ENCODE results near the gene RTKN. TPM values are rescaled to one million over a fixed set of nuclear protein-coding genes. Genes with fewer than 3 reads are reported as not detected.
A peak's percentile ranks its signal among the peaks of the same experiment; 100 is the strongest.

RTKN gene
- total and polyA plus RNA-seq, 10 of the 15 experiments (the other 5 are each of a cell fraction or from before 2014, with no cell fraction given), result 0.50 to 12.3 (median 5.4) TPM

DNA sequence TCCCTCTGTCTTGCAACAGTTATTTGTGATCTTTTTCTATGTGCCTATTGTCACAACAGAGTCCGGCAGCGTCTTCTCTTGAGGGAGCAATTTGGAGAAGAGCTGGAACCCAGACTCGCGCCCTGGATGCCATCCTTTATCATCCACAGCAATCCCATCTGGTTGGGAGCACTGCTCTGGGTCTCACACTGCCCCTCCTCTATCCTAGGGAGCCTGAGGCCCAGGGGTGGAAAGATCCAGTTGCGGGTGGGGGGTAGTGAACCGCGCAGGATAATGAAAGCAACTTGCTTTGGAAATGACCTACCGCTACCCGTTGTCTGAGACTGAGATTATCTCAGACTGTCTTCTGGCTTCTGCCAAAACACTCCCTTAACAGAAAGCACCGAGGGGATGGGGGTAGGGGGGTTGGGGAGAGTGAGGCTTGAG, 17.2 kb upstream of the RTKN start:
- no TSS peak for BruUV-seq (replicated peaks)
- ATAC-seq, result no peak
- FAIRE-seq, result no peak
- SMC1A ChIA-PET (ENCODE audit: uncharacterized antibody, unreplicated experiment), result interaction anchor here (1.2 to 5.5 kb wide), 11 partner anchors 9 to 129 kb away, joined by 3 to 24 read pairs (median 7); partner anchors contain the start of genes C2orf81, CCDC142, TTC31 and WDR54
- Histone ChIP-seq H4K20me1 (ENCODE audit: control insufficient read depth, insufficient read depth) (no peaks in the 10 kb centered on the region), H3K27ac (ENCODE audit: control insufficient read depth, insufficient read depth) (peak overlapping the region; percentile 80), H3K9me3 (replicated peaks; ENCODE audit: control insufficient read depth, insufficient read depth, low read length) (no peaks in the 10 kb centered on the region), H3K36me3 (ENCODE audit: control insufficient read depth in 2 of 2, insufficient read depth in 2 of 2, low read length in 1 of 2) (peaks cover 2 to 4% of the 10 kb centered on the region in 2 experiments; a peak in 3 of 4 replicates), H3K79me2 (ENCODE audit: control insufficient read depth, insufficient read depth, low read length) (peaks cover 22% of the 10 kb centered on the region), H3K9ac (ENCODE audit: control insufficient read depth, insufficient read depth, low read length) (peak overlapping the region; percentile 93), H3K4me1 (ENCODE audit: control insufficient read depth, insufficient read depth, low read length) (peaks cover 19% of the 10 kb centered on the region), H2AFZ (ENCODE audit: control insufficient read depth, low read depth, low read length) (no peak overlapping the region), H3K4me2 (ENCODE audit: control insufficient read depth, insufficient read depth) (peak overlapping the region; percentile 87), H3K27me3 (replicated peaks in 1 of 2; ENCODE audit: control insufficient read depth in 2 of 2, insufficient read depth in 2 of 2, low read length in 1 of 2) (no peaks in the 10 kb centered on the region), H3K4me3 (peak overlapping the region; percentile 99)
- POLR2A ChIA-PET, result interaction anchor here (0.7 to 5.8 kb wide), 12 partner anchors 8 to 129 kb away, joined by 3 to 44 read pairs (median 5); partner anchors contain the start of genes C2orf81, CCDC142, MRPL53 and PCGF1
- CTCF ChIA-PET, result interaction anchor here (1.2 to 6.7 kb wide), 6 partner anchors 16 to 128 kb away, joined by 5 to 54 read pairs (median 10); partner anchors contain the start of genes AUP1, CCDC142, HTRA2 and TTC31
- RAD21 ChIA-PET (ENCODE audit: unreplicated experiment), result interaction anchor here (0.8 to 3.5 kb wide), 17 partner anchors 13 to 429 kb away, joined by 3 to 21 read pairs (median 5); partner anchors contain the start of genes AUP1, C2orf81, CCDC142 and HTRA2
- WGBS (ENCODE audit: insufficient coverage, insufficient replicate concordance, low lambda C conversion rate, missing lambda C conversion rate), result under 1% methylated on average over 10 of the region's 10 CpGs
- intact Hi-C loops (cut with micrococcal nuclease; ENCODE audit: unreplicated experiment), result loop anchor here (1.0 kb wide), 2 partner anchors 23 to 70 kb away; partner anchors contain the start of genes AUP1, CCDC142 and HTRA2
- DNase-seq (ENCODE audit: low read depth, low spot score), result no peak
- in situ Hi-C loops (cut with MboI), result no loop called here
- no peak for TF ChIP-seq BRCA1 (IDR thresholded peaks at IDR 0.05; ENCODE audit: low read depth, low read length)
- TF ChIP-seq NBN (IDR thresholded peaks at IDR 0.05), result no peak
- no peak for TF ChIP-seq ATF7 (IDR thresholded peaks at IDR 0.05; ENCODE audit: low read depth)
- no peak for TF ChIP-seq RELA (IDR thresholded peaks at IDR 0.05; ENCODE audit: borderline replicate concordance, partially characterized antibody)
- TF ChIP-seq ETV6 (conservative IDR thresholded peaks at IDR 0.05 in 1 of 2, IDR thresholded peaks at IDR 0.05 in 1 of 2; ENCODE audit: borderline replicate concordance in 1 of 2, low read depth in 1 of 2), result no peak
- no peak for TF ChIP-seq RB1 (IDR thresholded peaks at IDR 0.05; ENCODE audit: borderline replicate concordance)
- TF ChIP-seq TAF1 (IDR thresholded peaks at IDR 0.05; ENCODE audit: borderline replicate concordance, low read depth, low read length), result no peak
- no peak for TF ChIP-seq DPF2 (IDR thresholded peaks at IDR 0.05)
- TF ChIP-seq ZNF217 (IDR thresholded peaks at IDR 0.05), result no peak
